GM19099 (cell line): ENCODE results near the gene RNF26.

ENCODE experiments used
- POLR2A ChIP-seq: IDR thresholded peaks from 3 replicates; pipeline ENCODE4 v1.6.1; 2011; ENCODE audit warnings: low read depth; ENCODE audit not compliant: insufficient read length; ENCODE audit errors: extremely low read depth

Gene RNF26

DNA sequence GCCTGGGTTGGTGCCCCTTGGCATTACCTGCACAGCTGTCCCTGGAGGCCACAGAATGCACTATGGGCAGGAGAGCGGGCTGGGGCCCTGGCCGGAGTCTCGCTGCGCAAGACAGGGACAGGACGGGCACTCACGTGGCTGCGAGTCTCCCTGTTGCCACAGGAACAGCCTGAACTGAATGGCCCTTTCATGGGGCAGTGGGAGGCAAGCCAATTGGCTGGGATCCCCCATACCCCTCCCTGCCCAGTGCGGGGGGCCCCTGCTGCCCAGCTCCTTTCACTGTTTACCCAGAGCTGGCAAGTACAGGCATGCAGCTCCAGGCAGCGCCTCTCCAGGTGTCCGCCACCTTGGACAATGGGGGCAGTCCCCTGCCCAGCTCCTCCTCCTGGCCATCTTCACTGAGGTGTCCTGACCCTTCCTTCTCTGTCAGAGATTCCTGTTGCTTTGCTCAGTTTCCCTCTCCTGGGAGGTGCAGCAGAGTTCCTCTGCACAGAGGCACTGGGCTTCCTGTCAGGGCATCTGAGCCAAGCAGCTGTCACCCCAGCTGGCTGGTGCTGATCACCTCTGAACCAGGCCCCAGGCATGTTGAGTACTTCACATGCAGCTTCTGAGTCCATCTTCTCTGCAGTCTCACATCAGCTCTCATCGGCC is 42.0 kb downstream of the RNF26 start:
- no peak for TF ChIP-seq POLR2A

DNA sequence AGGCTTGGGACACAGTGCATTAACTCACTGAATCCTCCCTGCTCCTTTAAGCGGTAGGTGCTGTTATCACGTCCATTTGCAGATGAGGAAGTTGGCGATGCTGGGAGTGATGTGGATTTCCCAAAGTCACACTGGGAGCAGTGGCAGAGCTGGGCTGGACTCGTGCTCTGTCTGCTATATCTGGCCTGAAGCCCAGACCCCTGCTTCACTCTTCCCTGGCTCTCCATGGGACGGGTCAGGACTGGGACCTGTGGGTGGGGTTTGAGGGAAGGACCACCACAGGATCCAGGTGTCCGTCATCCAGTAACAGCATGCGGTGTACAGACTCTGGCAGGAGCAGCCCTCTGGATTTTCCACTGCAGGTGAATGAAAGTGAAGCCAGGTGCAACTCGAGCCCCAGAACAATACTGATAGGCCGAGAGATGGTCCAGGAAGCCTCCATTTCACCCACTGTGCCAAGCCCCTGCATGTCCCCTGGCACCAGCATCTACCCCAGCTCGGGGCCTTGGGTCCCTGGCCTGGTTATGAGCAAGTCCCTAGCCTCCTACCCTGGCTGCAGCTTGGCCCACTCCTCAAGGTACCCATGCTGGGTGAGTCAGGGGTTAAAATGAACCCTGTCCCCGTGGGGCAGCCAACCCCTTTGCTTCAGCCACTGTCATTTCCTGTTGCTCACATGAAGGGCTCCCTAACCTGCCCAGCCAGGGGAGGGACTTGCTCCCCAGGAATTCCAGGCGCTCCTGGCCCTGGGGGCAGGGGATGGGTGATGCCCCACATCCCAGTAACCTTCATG is 43.0 kb downstream of the RNF26 start:
- TF ChIP-seq POLR2A, result no peak

DNA sequence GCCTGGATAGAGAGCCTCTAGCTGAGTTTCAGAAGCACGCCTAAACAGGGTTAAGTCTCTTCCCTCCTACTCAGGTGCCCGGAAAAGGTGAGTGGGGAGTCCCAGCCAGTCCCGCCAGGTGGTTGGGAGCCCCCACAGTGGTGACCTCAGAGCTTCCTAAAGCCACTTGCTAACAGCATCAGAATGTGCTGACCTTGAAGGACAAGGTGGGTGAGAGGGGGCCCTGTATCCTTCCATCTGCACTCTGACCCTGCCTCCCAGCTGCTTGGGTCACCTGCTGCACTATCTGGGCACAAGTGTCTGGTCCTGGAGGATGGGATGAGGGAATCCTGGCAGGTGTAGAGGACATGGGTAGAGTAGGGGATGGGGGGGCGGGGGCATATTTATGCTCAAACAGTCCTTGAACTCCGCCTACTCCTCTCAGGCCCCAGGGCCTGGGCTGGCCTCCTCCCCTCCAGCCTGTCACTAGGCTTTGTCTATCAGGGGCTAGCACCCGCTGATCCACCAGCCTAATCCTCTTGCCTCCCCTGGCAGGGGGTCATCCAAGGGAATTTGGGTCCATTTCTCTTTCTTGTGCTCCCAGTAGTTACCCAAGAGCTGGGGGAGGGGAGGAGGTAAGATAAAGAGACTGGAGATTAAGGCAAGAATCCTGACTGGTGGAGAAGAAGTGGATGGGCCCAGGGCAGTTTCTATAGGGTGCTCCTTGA is 43.8 kb downstream of the RNF26 start:
- no peak for TF ChIP-seq POLR2A

DNA sequence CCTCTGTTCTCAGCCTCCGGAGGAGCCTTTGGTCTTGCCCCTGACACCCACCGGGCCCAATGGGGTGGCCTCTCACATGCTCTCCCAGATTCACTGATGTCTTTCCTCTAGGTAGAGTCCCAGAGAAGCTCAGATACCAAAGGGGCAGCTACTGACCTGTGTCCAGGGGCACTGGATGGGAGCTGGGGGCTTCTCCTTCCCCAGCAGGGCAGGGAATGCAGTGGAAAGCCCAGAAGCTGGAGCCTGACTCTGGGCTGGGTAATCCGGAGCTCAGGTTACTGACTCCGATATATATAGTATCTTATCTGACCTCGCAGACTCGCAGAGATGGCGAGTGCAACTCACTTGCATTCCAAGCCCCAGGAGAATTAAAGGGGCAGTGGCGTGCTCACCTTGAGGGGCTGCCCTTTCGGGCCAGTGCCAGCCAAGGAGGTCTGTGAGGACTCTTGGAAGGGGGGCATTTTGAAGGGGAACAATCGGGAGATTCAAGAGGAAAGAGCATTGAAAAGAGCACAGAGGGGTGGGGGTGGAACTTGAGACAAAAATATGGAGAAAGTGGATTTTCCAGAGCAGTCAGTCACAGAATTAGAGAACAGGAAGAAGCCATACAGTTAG is 44.6 kb downstream of the RNF26 start:
- no peak for TF ChIP-seq POLR2A

DNA sequence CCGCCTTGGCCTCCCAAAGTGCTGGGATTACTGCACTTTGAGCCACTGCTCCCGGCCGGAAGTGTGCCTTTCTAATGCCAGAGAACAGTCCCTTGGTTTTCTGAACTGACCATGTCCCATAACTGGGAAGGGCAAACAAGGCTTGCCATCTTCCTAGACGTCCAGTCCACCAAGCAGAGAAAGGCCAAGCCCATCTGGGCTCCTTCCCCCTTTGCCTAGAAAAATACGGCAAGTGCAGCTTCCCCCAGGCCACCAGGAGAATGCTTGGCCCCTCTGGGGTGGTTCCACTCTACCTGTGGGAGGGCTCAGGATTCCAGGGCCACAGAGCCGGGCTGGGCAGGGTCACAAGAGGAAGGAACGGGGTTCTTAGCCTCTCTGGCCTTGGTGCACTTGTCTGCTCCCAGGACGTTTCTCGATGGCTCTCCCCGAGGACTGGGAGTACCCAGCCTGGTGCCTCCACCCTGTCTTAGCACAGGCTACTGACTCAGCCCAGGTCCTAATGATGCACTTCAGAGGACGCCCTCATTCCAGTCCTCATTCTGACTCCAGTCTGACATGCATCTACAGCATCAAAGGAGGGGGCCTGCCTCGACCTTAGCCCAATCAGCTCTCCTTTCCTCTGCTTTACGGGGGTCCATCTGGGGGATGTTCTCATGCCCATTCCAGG is 46.0 kb downstream of the RNF26 start:
- no peak for TF ChIP-seq POLR2A

DNA sequence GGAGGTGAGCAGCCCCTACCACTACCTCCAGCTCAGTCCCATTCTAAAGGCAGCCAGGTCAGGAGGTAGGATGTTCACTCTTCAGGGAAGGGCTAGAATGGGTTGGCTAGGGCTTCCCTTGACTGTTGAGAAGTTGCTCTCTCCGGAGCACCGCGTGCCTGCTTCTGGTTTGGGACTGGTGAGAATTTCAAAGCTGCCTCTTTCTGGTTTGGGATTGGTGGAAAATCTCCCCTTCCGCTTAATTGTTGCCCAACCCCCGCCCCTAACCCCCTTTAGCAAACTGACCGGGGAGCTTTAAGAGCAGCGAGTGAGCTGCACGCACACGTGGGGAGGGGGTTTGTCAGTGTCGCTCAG is 46.5 kb downstream of the RNF26 start:
- TF ChIP-seq POLR2A, result no peak

DNA sequence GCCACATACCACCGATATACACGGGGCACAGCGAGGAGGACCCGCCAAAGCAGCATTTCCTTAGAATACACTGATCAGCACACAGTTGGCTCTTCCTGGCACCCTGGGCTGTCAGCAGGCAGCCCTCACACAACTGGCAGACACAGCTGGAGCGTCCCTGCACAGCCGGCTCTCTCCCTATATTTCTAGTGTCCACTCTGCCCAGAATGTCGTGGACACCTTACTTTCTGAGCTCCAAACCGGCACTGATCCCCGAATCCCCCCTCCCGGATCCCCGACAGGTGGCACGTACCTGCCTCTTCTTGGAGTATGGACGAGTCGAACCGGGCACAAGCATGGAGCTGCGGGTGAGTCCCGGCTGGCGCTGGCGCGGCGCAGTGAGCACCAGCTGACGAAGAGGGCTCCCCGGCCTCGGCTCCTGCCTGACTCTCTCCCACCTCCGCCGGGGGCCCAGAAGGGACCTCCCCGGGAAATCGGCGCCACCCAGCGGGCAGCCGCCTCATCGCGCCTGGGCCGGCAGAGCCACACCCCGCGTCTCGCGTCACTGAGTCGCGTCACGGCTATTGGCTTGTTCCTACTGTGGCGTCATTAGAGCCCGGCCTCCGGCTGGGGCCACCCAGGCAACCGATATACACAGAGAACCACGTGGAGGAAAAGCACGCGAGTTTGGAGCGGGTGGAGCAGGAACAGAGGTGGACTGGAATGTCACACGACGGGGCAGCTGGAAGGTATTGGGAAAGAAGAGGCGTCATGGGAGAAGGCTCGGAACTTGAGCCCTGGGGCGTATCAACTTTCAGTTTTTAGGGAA is 47.1 kb downstream of the RNF26 start, which contains the start of gene USP2:
USP2 (minus strand) TSS at position 510 of the 808 bp plus-strand sequence. CDS start 8,210 bp downstream, outside the sequence.
- TF ChIP-seq POLR2A, result no peak

DNA sequence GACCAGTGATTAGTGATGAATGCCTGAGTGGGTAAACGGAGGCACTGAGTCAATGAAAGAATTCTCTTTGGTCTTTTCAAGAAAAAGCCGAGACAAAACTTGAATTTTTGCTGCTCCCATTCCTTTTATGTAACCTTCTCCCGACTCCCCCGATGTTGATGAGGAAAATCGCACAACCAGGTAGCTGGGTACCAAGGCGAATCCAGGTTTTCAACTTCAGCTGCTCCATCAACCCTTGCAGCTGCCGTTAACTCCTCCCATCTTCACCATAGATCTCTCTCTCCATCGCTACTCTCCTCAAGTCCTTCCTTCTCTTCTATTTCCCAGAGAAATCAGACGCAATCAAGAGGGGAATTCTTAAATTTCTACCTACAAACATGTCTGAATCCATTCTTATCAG is 47.8 kb downstream of the RNF26 start:
- no peak for TF ChIP-seq POLR2A

DNA sequence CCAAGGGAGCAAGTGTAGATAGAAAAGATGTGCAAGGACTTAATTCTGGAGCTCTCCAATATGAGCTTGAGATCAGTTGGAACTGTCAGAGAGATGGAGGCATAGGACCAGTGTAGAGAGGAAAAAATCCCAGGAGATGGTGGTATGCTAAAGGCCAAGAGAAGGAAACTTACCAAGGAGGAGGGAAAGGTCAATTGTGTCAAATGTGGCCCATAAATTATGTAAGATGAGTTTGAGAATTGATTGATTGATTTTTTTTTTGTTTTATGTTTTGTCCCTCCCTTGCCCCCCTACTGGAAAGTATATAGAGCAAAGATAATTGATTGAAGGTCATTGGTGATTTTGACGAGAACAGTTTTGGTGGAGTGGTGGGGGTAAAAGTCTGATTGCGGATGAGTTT is 50.0 kb downstream of the RNF26 start:
- TF ChIP-seq POLR2A, result no peak
